H1 (cell line): ENCODE data around the gene SLC26A11. TPM values are rescaled to one million over a fixed set of nuclear protein-coding genes. Genes with fewer than 3 reads are reported as not detected.

ENCODE experiments used
- CTCF ChIA-PET: fragments of 300-600 bp; sonication (Branson Sonifier 250); formaldehyde crosslinking; loops from one replicate; lab custom pipeline; 2021; ENCODE audit not compliant: partially characterized antibody; lab: Charles Lee
- POLR2A ChIA-PET: fragments of 300-600 bp; sonication (Branson Sonifier 250); formaldehyde crosslinking; loops from one replicate; lab custom pipeline; 2021; ENCODE audit warnings: inconsistent platforms; ENCODE audit not compliant: partially characterized antibody; lab: Charles Lee
- DNase-seq, 2 experiments: peaks; one replicate each; pipeline versions ENCODE4 v3.0.0 to v3.0.0-alpha.2; 2010 to 2022; ENCODE audit warnings: low spot score in 2 of 2, low read depth in 1 of 2, mixed read lengths in 1 of 2
- FAIRE-seq: peaks from 2 replicates; lab custom pipeline; 2011; peaks lifted over from hg19 to GRCh38; lab: Jason Lieb, UNC
- H2AFZ ChIP-seq: 2 replicates; pipeline ENCODE4 v1.8.1; 2012; ENCODE audit warnings: low read length, inconsistent platforms
- H2AK5ac ChIP-seq: 2 replicates; pipeline ENCODE4 v1.6.1; 2013; ENCODE audit warnings: low read depth, low read length
- H2BK120ac ChIP-seq: replicated peaks from 2 replicates; pipeline ENCODE3; 2013; ENCODE audit warnings: low read depth, low read length, inconsistent platforms
- H2BK12ac ChIP-seq: 2 replicates; pipeline ENCODE4 v1.6.1; 2013; ENCODE audit warnings: low read depth, low read length
- H2BK15ac ChIP-seq: 2 replicates; pipeline ENCODE4 v1.6.1; 2013; ENCODE audit warnings: low read length
- H2BK20ac ChIP-seq: 2 replicates; pipeline ENCODE4 v1.6.1; 2013; ENCODE audit warnings: low read length
- H2BK5ac ChIP-seq: 2 replicates; pipeline ENCODE4 v1.6.1; 2013; ENCODE audit warnings: low read depth, low read length
- H3K14ac ChIP-seq: 2 replicates; pipeline ENCODE4 v1.6.1; 2013; ENCODE audit warnings: inconsistent platforms; ENCODE audit not compliant: insufficient read length
- H3K18ac ChIP-seq: 2 replicates; pipeline ENCODE4 v1.6.1; 2013; ENCODE audit warnings: low read length; ENCODE audit errors: extremely low read depth
- H3K23ac ChIP-seq: 2 replicates; pipeline ENCODE4 v1.6.1; 2013; ENCODE audit warnings: inconsistent platforms; ENCODE audit not compliant: insufficient read length
- H3K23me2 ChIP-seq: 2 replicates; pipeline ENCODE4 v1.6.1; 2013; ENCODE audit warnings: low read depth, low read length
- H3K27ac ChIP-seq: 2 replicates; pipeline ENCODE4 v1.6.1; 2011; ENCODE audit warnings: low read depth, low read length, inconsistent platforms
- H3K27me3 ChIP-seq, 4 experiments: replicated peaks in 1 of 4; 1 replicate in 1 of 4; 2 replicates in 3 of 4; pipeline versions ENCODE4 v1.6.1 to v1.8.1; 2011 to 2013; ENCODE audit warnings: low read length in 3 of 4, mild to moderate bottlenecking in 3 of 4, inconsistent platforms in 2 of 4, mixed read lengths in 2 of 4, moderate library complexity in 1 of 4; ENCODE audit not compliant: control insufficient read depth in 3 of 4, insufficient read depth in 3 of 4; ENCODE audit errors: extremely low read depth in 1 of 4
- H3K36me3 ChIP-seq, 4 experiments: 2 replicates each; pipeline versions ENCODE4 v1.6.1 to v1.8.1; 2011 to 2013; ENCODE audit warnings: mild to moderate bottlenecking in 4 of 4, low read length in 3 of 4, moderate library complexity in 2 of 4, control low read depth in 1 of 4, inconsistent platforms in 1 of 4; ENCODE audit not compliant: insufficient read depth in 4 of 4, control insufficient read depth in 2 of 4
- H3K4ac ChIP-seq: replicated peaks from 2 replicates; pipeline ENCODE3; 2013; ENCODE audit warnings: low read length, low read depth, mixed read lengths, inconsistent platforms; ENCODE audit not compliant: insufficient read length
- H3K4me1 ChIP-seq, 4 experiments: replicated peaks in 1 of 4; 1 replicate in 1 of 4; 2 replicates in 3 of 4; pipeline versions ENCODE4 v1.6.1 to v1.8.1; 2011 to 2013; ENCODE audit warnings: low read length in 3 of 4, inconsistent platforms in 2 of 4, mixed read lengths in 1 of 4; ENCODE audit not compliant: insufficient read depth in 4 of 4, control insufficient read depth in 3 of 4
- H3K4me2 ChIP-seq, 2 experiments: 2 replicates each; pipeline versions ENCODE4 v1.6.1 to v1.8.1; 2011 to 2013; ENCODE audit warnings: low read depth in 2 of 2, low read length in 2 of 2, control low read depth in 1 of 2, inconsistent platforms in 1 of 2, mild to moderate bottlenecking in 1 of 2; ENCODE audit not compliant: insufficient read depth in 1 of 2
- H3K4me3 ChIP-seq, 4 experiments: fragments of 200-600, 300-600 bp in 1 of 4; sonication (generic), shearing (Covaris generic), sonication (Bioruptor Twin) in 1 of 4; 2 replicates each; pipeline versions ENCODE4 v1.5.1 to v1.8.1; 2011 to 2016; ENCODE audit warnings: low read length in 4 of 4, low read depth in 3 of 4, control low read depth in 2 of 4, inconsistent platforms in 2 of 4, mild to moderate bottlenecking in 2 of 4, mixed read lengths in 1 of 4, moderate library complexity in 1 of 4; ENCODE audit not compliant: insufficient read depth in 2 of 4; ENCODE audit errors: extremely low read depth in 1 of 4
- H3K56ac ChIP-seq: replicated peaks from 2 replicates; pipeline ENCODE3; 2013; ENCODE audit warnings: low read depth, mild to moderate bottlenecking, mixed read lengths, low read length, inconsistent platforms; ENCODE audit not compliant: insufficient read length
- H3K79me1 ChIP-seq: 2 replicates; pipeline ENCODE4 v1.6.1; 2013; ENCODE audit warnings: low read depth, low read length, control low read depth
- H3K79me2 ChIP-seq, 2 experiments: 2 replicates each; pipeline versions ENCODE4 v1.6.1 to v1.8.1; 2012 to 2013; ENCODE audit warnings: low read length in 2 of 2, mild to moderate bottlenecking in 2 of 2, inconsistent platforms in 1 of 2; ENCODE audit not compliant: insufficient read depth in 2 of 2, control insufficient read depth in 1 of 2
- H3K9ac ChIP-seq, 4 experiments: replicated peaks in 1 of 4; 1 replicate in 1 of 4; 2 replicates in 3 of 4; pipeline versions ENCODE4 v1.6.1 to v1.8.1; 2011 to 2013; ENCODE audit warnings: low read depth in 3 of 4, low read length in 3 of 4, control low read depth in 2 of 4, mild to moderate bottlenecking in 2 of 4, moderate library complexity in 2 of 4, inconsistent platforms in 1 of 4; ENCODE audit errors: extremely low read depth in 1 of 4
- H3K9me3 ChIP-seq, 2 experiments: 2 replicates each; pipeline versions ENCODE4 v1.6.1 to v1.8.1; 2012 to 2013; ENCODE audit warnings: mild to moderate bottlenecking in 2 of 2, moderate library complexity in 2 of 2, control low read depth in 1 of 2, inconsistent platforms in 1 of 2, low read depth in 1 of 2, low read length in 1 of 2, mixed read lengths in 1 of 2; ENCODE audit not compliant: insufficient read depth in 2 of 2
- H4K20me1 ChIP-seq, 2 experiments: replicated peaks in 1 of 2; 2 replicates each; pipeline versions ENCODE3 to v1.8.1; 2011 to 2013; ENCODE audit warnings: inconsistent platforms in 2 of 2, low read length in 2 of 2, mild to moderate bottlenecking in 1 of 2; ENCODE audit not compliant: insufficient read depth in 2 of 2, control insufficient read depth in 1 of 2
- H4K5ac ChIP-seq: 2 replicates; pipeline ENCODE4 v1.6.1; 2013; ENCODE audit warnings: low read length, low read depth, mixed read lengths, inconsistent platforms; ENCODE audit not compliant: insufficient read length
- H4K8ac ChIP-seq: 2 replicates; pipeline ENCODE4 v1.8.0; 2013; ENCODE audit warnings: mild to moderate bottlenecking, moderate library complexity, low read length, inconsistent platforms; ENCODE audit not compliant: insufficient read depth; ENCODE audit errors: extremely low read depth
- H4K91ac ChIP-seq: replicated peaks from 2 replicates; pipeline ENCODE3; 2013; ENCODE audit warnings: low read length, mixed read lengths, inconsistent platforms; ENCODE audit not compliant: insufficient read length
- ASH2L ChIP-seq: fragments of 200-600, 300-600 bp; sonication (generic); IDR thresholded peaks from one replicate; pipeline ENCODE4 v1.7.1; 2017; ENCODE audit warnings: low read length
- KDM1A ChIP-seq: fragments of 200-600, 300-600 bp; sonication (generic); IDR thresholded peaks from 2 replicates; pipeline ENCODE4 v1.7.1; 2016; ENCODE audit warnings: mild to moderate bottlenecking, low read length, borderline replicate concordance
- KDM5A ChIP-seq: fragments of 200-600 bp; IDR thresholded peaks from 2 replicates; pipeline ENCODE4 v1.7.1; 2012; ENCODE audit warnings: mild to moderate bottlenecking, low read length, inconsistent platforms, mixed read lengths
- NANOG ChIP-seq: IDR thresholded peaks from 2 replicates; pipeline ENCODE4 v1.6.1; 2011; ENCODE audit warnings: low read length, low read depth, mild to moderate bottlenecking, inconsistent platforms; ENCODE audit not compliant: insufficient read depth, poor library complexity, severe bottlenecking
- USF2 ChIP-seq: IDR thresholded peaks from 2 replicates; pipeline ENCODE4 v1.6.1; 2011; ENCODE audit warnings: low read length, improper control_type of control experiment
- ZNF274 ChIP-seq: IDR thresholded peaks from 2 replicates; pipeline ENCODE4 v1.7.0; 2012; ENCODE audit warnings: low read length, borderline replicate concordance; ENCODE audit errors: extremely low read depth
- WGBS, 2 experiments: shearing (Covaris generic) in 1 of 2; methylation state at CpG; one replicate each; pipeline versions ENCODE4 v1.1.6 to v1.1.7; 2013 to 2015; ENCODE audit warnings: low lambda C conversion rate in 2 of 2, mixed read lengths in 2 of 2, inconsistent platforms in 1 of 2, low coverage in 1 of 2, missing lambda C conversion rate in 1 of 2; ENCODE audit not compliant: insufficient replicate concordance in 2 of 2, insufficient coverage in 1 of 2, insufficient read length in 1 of 2; ENCODE audit errors: extremely low coverage in 1 of 2, missing lambda C conversion rate in 1 of 2; 5-methylcytosine and 5-hydroxymethylcytosine counted together
- polyA plus RNA-seq, 7 experiments: library from polyadenylated mRNA; depleted of rRNA in 3 of 7; stranded (reverse) in 5 of 7; unstranded in 2 of 7; fragments of >200 nt in 5 of 7; fragments of 200-250 nt in 2 of 7; gene quantifications; 1 replicate in 5 of 7; 2 replicates in 1 of 7; 4 replicates in 1 of 7; pipeline versions ENCODE4 v1.2.1 to v1.2.3, GENCODE V29; 2011 to 2013; ENCODE audit warnings: missing spikeins in 2 of 7, mixed read lengths in 2 of 7
- total RNA-seq: library from RNA; stranded (reverse); fragmentation: NEBNext Ultra II Directional; extraction: Animal tissue kit (Norgen Biotek cat#: 25700); gene quantifications from 2 replicates; pipeline ENCODE4 v1.2.1, GENCODE V29; 2021

SLC26A11 gene
- total and polyA plus RNA-seq, 2 of the 8 experiments (the other 6 are each of a cell fraction or from before 2014, with no cell fraction given) = 15.5 to 25.9 TPM

GRCh38 chr17:80187515-80187941, 32.7 kb upstream of the SLC26A11 start:
- no peak overlapping the region for H3K4ac ChIP-seq
- H3K9ac ChIP-seq = no peak overlapping the region
- DNase-seq (no peak), FAIRE-seq (no peak)
- H3K23ac ChIP-seq = no peak overlapping the region
- H2BK5ac ChIP-seq = no peak overlapping the region
- H4K5ac ChIP-seq = no peak overlapping the region
- H3K4me1 ChIP-seq = no peaks in the 10 kb centered on the region
- no peak overlapping the region for H3K4me3 ChIP-seq
- CTCF ChIA-PET = interaction anchor here (1.2 to 8.9 kb wide), 6 partner anchors 9 to 181 kb away, joined by 3 to 73 read pairs (median 4); no protein-coding TSS in a partner anchor
- H3K9me3 ChIP-seq = no peaks in the 10 kb centered on the region
- no peaks in the 10 kb centered on the region; a peak in 1 of 7 replicates for H3K27me3 ChIP-seq
- H3K18ac ChIP-seq = no peak overlapping the region
- H3K14ac ChIP-seq = no peak overlapping the region
- POLR2A ChIA-PET = interaction anchor here (1.4 to 1.8 kb wide), 4 partner anchors 9 to 40 kb away, joined by 3 to 5 read pairs (median 4); partner anchors contain the start of gene EIF4A3
- H3K27ac ChIP-seq = no peak overlapping the region
- H2BK12ac ChIP-seq = no peak overlapping the region
- H4K8ac ChIP-seq = no peak overlapping the region; the same call in 1 of the 2 replicates
- H3K79me1 ChIP-seq = no peaks in the 10 kb centered on the region; the same call in 1 of the 2 replicates
- no peaks in the 10 kb centered on the region for H3K36me3 ChIP-seq
- H4K20me1 ChIP-seq = no peaks in the 10 kb centered on the region
- H4K91ac ChIP-seq = no peak overlapping the region
- no peak overlapping the region for H2AFZ ChIP-seq
- no peak overlapping the region for H3K56ac ChIP-seq
- no peak overlapping the region for H2BK120ac ChIP-seq
- H2AK5ac ChIP-seq = no peak overlapping the region
- 93% methylated on average over 18 of the region's 18 CpGs; no CpG with 5 or more reads in 1 of the 2 experiments for WGBS, 2 experiments
- no peak overlapping the region for H2BK15ac ChIP-seq
- no peak overlapping the region for H3K4me2 ChIP-seq
- H2BK20ac ChIP-seq = no peak overlapping the region
- no peaks in the 10 kb centered on the region for H3K79me2 ChIP-seq
- no peaks in the 10 kb centered on the region for H3K23me2 ChIP-seq
- TF ChIP-seq USF2 (no peak), ZNF274 (no peak), KDM5A (no peak), KDM1A (no peak), ASH2L (no peak), NANOG (no peak)
